Adrenal gland (tissue), 19 donors: ENCODE results near the gene OR51A2. TPM values are rescaled to one million over a fixed set of nuclear protein-coding genes. Genes with fewer than 3 reads are reported as not detected.
A peak's percentile ranks its signal among the peaks of the same experiment; 100 is the strongest.
"Not testable (repeated sequence)": the region's sequence is repeated elsewhere in the genome, so short reads cannot be mapped to it uniquely, and the experiment has no call there.

ENCODE experiments used
- DNase-seq, 7 donors: peaks; one replicate each; pipeline ENCODE4 v3.0.0-alpha.2; 2019 to 2020
- H3K27ac ChIP-seq, 5 donors: fragments of 200-600 bp; sonication (generic) in 4 of 5; 1 replicate in 3 of 5; 2 replicates in 2 of 5; pipeline versions ENCODE4 v1.5.1 to v1.8.0; 2016 to 2020; ENCODE audit warnings: mild to moderate bottlenecking in 1 of 5
- H3K27me3 ChIP-seq: fragments of 200-600 bp; 2 replicates; pipeline ENCODE4 v1.8.0; 2021
- H3K36me3 ChIP-seq, 2 donors: fragments of 200-600 bp; replicated peaks in 1 of 2; 1 replicate in 1 of 2; 2 replicates in 1 of 2; pipeline versions ENCODE4 v1.5.1 to v1.8.0; 2018 to 2022
- H3K4me1 ChIP-seq, 2 donors: fragments of 200-600 bp; replicated peaks in 1 of 2; 1 replicate in 1 of 2; 2 replicates in 1 of 2; pipeline versions ENCODE4 v1.5.1 to v1.8.0; 2018 to 2021
- H3K4me3 ChIP-seq, 4 donors: fragments of 200-600 bp; sonication (generic) in 3 of 4; one replicate each; pipeline ENCODE4 v1.5.1; 2016 to 2018
- H3K9me3 ChIP-seq, 3 donors: fragments of 200-600 bp; sonication (generic) in 1 of 3; replicated peaks in 1 of 3; 1 replicate in 2 of 3; 2 replicates in 1 of 3; pipeline versions ENCODE4 v1.5.1 to v1.8.0; 2016 to 2021
- CTCF ChIP-seq, 6 experiments: fragments of 450-650 bp in 4 of 6; fragments of 200-600 bp in 2 of 6; sonication (generic) in 1 of 6; IDR thresholded peaks; 1 replicate in 5 of 6; 2 replicates in 1 of 6; pipeline versions ENCODE4 v1.5.1 to v1.8.0; 2016 to 2021; ENCODE audit warnings: antibody characterized with exemption in 6 of 6, mild to moderate bottlenecking in 2 of 6, moderate library complexity in 1 of 6
- POLR2A ChIP-seq, 2 donors: fragments of 450-650 bp; IDR thresholded peaks; one replicate each; pipeline ENCODE4 v1.6.1; 2017; ENCODE audit warnings: antibody characterized with exemption in 2 of 2, mild to moderate bottlenecking in 2 of 2, moderate library complexity in 1 of 2
- WGBS, 4 donors: extraction: QIAGEN DNeasy Blood & Tissue Kit in 2 of 4; methylation state at CpG; one replicate each; pipeline versions ENCODE4 v1.1.5 to v1.1.7; 2013 to 2017; 5-methylcytosine and 5-hydroxymethylcytosine counted together
- intact Hi-C, 2 donors: fragments of 100-400 bp; cut with DNase I; formaldehyde crosslinking; loops; one replicate each; pipeline versions ENCODE4 v1.14.1 to v1.15.0; 2022 to 2023
- long read RNA-seq, 10 donors: library from polyadenylated mRNA in 3 of 10; unstranded in 2 of 10; stranded (forward) in 1 of 10; transcript quantifications; one replicate each; pipeline ENCODE4 v2.0.0 and lab custom pipeline, GENCODE V29; 2021 to 2026
- polyA plus RNA-seq, 3 donors: library from polyadenylated mRNA; stranded (reverse); fragments of 200-250 nt in 2 of 3; fragments of 350-450 nt in 1 of 3; fragmentation: Illumina TruSeq in 1 of 3; extraction: RNeasy Lipid Tissue Mini Kit (QIAGEN cat#74804) in 1 of 3; gene quantifications; one replicate each; pipeline ENCODE4 v1.2.3, GENCODE V29; 2013 to 2014
- total RNA-seq, 9 donors: library from RNA; depleted of rRNA in 4 of 9; stranded (reverse); fragments of >200 nt in 4 of 9; fragments of 120-200 nt in 1 of 9; fragmentation: NEBNext Ultra II Directional in 1 of 9; extraction: Animal tissue kit (Norgen Biotek cat#: 25700) in 1 of 9; gene quantifications; one replicate each; pipeline versions ENCODE4 v1.1.0 to v1.2.4, GENCODE V29; 2013 to 2023
- donor health status: healthy with polysubstance abuse.
- donor health status: Bipolar disorder and iron deficiency.
- donor health status: DM: yes; HTN: yes; CAD: no.
- donor health status: DM: no; HTN: no; CAD: no.
- donor health status: DM: no; HTN: no; CAD: no.
- donor health status: DM: yes; HTN: yes; CAD: no.

OR51A2 gene
- total RNA-seq (not detected), polyA plus RNA-seq (not detected)
- long read RNA-seq, donor 1, result 0 reads
- long read RNA-seq, donor 2, result 0 reads
- long read RNA-seq, donor 3, result 0 reads
- long read RNA-seq, donor 4, result 0 reads
- long read RNA-seq, donor 5, result 0 reads
- long read RNA-seq, donor 6, result 0 reads
- long read RNA-seq, donor 7, result 0 reads
- long read RNA-seq, donor 8, result 0 reads
- long read RNA-seq, donor 9, result 0 reads
- long read RNA-seq, donor 10, result 0 reads

- H3K27me3 ChIP-seq, H3K36me3 ChIP-seq, DNase-seq, H3K27ac ChIP-seq, H3K9me3 ChIP-seq, H3K4me1 ChIP-seq, intact Hi-C loops, H3K4me3 ChIP-seq: not testable (repeated sequence)
- WGBS, 4 donors, result 54 to 63% (median 60%) methylated on average over 2 of the region's 2 CpGs
Measured at GRCh38 chr11:4955613-4956012, at the start of gene OR51A2. Gene OR51A2 (minus strand): TSS chr11:4955713. CDS start chr11:4955713, 0 bp downstream.

DNA sequence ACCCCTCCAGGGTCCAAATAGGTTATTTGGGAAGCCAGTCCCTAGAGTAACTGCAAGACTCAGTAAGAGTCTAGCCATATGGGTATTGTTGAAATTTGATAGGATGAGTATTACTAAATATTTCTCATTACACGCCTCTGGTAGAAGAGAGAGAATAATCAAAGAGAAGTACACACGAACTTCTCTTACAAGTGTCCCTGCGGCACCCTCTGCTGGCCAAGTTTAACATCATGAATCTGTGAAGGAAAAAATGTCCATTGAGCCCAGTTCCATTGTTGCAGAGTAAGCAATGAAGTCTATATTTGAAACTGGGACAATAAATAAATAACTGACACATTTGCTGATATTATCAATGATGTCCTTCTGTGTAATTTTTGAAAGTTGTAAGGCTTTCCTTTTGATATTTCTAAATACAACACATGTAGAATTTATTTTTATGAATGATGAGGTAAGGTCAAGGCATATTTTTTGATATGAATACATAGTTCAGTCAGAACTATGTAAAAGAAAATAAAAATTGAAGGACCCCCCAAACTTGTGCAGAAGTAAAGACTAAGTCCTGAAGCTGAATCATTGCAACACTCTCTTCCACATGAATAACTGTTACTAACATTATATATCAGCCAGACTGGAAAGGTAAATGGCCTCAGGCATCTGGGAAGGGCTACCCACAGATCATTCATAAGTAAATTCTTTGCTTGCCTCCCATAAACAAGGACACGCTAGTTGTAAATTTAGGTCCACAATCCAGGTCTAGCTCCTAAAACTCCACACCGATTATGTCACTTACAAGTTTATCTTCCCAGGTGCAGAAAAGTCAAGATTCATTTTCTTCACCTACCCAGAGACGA lies 49.1 kb upstream of the OR51A2 start:
- DNase-seq, result peak; percentile 34 to 75 (median 60)
- no peak for TF ChIP-seq POLR2A (IDR thresholded peaks at IDR 0.05)
- TF ChIP-seq CTCF (IDR thresholded peaks at IDR 0.05), result peak; percentile 36 to 56 (median 48)
- Histone ChIP-seq H3K9me3 (no peaks in the 10 kb centered on the region), H3K4me1 (no peaks in the 10 kb centered on the region), H3K4me3 (no peak overlapping the region), H3K27ac (no peak overlapping the region), H3K36me3 (no peaks in the 10 kb centered on the region), H3K27me3 (no peaks in the 10 kb centered on the region)
- intact Hi-C loops, result loop anchor here in 1 of 2 donors (5.0 to 10.0 kb wide), 2 partner anchors 367 to 820 kb away; partner anchors contain the start of gene OR51D1
- WGBS, 4 donors, result 28 to 35% (median 32%) methylated on average over 6 of the region's 6 CpGs

DNA sequence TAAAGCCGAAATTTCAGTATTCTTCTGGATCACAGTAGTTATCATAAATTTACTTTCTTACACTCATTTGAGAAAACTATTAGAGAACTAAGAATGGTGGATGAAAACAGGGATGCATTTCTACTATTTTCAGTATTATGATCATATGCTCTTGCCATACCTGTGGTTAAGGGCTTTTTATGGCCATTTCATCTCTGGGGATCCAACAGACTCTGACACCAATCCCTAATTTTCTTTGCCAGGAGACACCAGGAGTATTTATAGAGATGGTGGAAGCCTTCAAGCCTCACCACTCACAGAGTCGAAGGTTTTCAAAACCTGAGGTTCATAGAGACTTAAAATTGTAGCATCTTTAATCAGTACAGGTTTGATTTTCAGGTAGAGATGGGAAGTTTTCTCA lies 39.0 kb upstream of the OR51A2 start, which contains the start of gene OR51L1:
Gene OR51L1, plus strand, starts transcription at position 301 of the 400 bp plus-strand sequence. CDS start 4,132 bp downstream, outside the sequence.
- WGBS, 4 donors, result 67 to 85% (median 70%) methylated on average over 2 of the region's 2 CpGs
- TF ChIP-seq POLR2A (IDR thresholded peaks at IDR 0.05) (no peak), CTCF (IDR thresholded peaks at IDR 0.05) (no peak)
- H3K27me3 ChIP-seq, result no peaks in the 10 kb centered on the region
- H3K36me3 ChIP-seq, result no peaks in the 10 kb centered on the region
- no peak within 1 kb of the TSS for H3K4me3 ChIP-seq
- H3K9me3 ChIP-seq, result no peaks in the 10 kb centered on the region
- intact Hi-C loops, result no loop called here
- no peaks in the 10 kb centered on the region for H3K4me1 ChIP-seq
- DNase-seq, result no peak
- H3K27ac ChIP-seq, result no peak within 1 kb of the TSS

DNA sequence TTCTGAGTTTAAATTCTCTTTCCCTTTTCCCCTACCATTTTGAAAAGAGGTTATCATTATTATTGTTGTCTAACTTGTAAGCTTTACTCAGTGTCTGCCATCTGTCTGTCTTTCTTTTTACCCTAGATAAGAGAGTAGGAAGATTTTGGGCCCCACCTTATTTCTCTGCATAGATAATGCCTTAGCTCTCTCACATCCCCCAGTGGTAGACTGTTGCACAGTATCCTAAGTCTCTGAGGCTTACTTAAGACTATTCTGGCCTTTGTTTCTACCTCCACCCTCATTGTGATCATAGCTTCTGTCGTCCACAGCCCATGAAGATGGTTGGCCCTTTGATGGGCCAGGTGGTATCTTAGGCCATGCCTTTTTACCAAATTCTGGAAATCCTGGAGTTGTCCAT lies 35.5 kb upstream of the OR51A2 start:
- H3K4me1 ChIP-seq, result no peaks in the 10 kb centered on the region
- no peaks in the 10 kb centered on the region for H3K27me3 ChIP-seq
- WGBS, 4 donors, result 23 to 60% (median 53%) methylated on average over 1 of the region's 1 CpG
- intact Hi-C loops, result no loop called here
- DNase-seq, result no peak
- no peak overlapping the region for H3K4me3 ChIP-seq
- no peak for TF ChIP-seq CTCF (IDR thresholded peaks at IDR 0.05)
- TF ChIP-seq POLR2A (IDR thresholded peaks at IDR 0.05), result no peak
- H3K9me3 ChIP-seq, result no peaks in the 10 kb centered on the region
- no peak overlapping the region for H3K27ac ChIP-seq
- no peaks in the 10 kb centered on the region for H3K36me3 ChIP-seq
